K562 treated with DMSO at 1 percent for 4 hours (cell line): ENCODE results near the gene IGFBP5. TPM values are rescaled to one million over a fixed set of nuclear protein-coding genes. Genes with fewer than 3 reads are reported as not detected.

ENCODE experiments used
- total RNA-seq: library from RNA; unstranded; fragments of 300-600 nt; gene quantifications from 2 replicates; pipeline ENCODE4 v1.2.3, GENCODE V29; 2022; ENCODE audit not compliant: insufficient read depth

IGFBP5 gene
- 0.91 and 1.3 TPM in 2 replicates for total RNA-seq

DNA sequence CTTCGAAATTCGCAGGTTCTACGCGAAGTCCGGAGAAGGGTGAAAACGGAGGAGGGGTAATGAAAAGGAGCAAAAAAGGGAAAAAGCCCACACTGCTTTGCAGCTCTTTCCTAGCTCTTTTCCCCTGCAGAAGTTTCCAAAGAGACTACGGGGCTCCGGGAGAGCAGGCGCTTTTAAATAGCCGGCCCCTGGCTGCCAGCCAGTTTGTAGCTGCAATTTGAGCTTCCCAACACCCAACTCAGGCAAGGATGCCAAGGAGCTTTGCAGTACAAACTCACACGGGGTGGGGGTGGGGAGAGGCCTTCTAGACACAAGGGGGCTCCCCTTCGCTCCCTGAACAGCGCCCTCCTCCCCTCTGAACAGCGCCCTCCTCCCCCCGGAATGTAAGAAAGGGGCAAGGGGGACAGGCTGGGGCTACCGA lies at the start of gene IGFBP5:
Gene IGFBP5, minus strand, starts transcription at position 149 of the 421 bp plus-strand sequence. CDS start 774 bp downstream, outside the sequence.

DNA sequence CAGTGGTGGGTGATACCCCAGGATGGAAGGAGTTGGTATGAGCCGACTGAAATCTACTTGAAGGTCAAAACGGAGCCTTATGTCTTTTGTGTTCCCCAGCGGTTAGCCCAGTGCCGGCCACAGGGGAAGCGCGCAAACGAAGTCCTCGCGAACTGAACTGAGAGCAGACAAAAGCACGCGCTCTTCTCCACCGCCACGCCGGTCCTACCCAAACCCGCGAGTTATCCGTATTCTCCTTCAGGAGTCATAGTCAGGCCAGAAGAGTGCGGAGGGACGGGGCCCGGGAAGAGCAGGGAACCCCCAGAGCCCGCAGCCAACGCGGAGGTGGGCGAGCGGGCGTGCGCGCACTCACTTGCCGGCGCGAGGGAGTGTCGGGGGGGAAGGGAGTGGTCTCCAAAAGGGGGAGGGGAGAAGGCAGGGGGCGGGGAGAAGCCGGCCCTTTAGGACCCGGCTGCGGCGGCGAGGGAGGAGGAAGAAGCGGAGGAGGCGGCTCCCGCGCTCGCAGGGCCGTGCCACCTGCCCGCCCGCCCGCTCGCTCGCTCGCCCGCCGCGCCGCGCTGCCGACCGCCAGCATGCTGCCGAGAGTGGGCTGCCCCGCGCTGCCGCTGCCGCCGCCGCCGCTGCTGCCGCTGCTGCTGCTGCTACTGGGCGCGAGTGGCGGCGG lies 62.3 kb downstream of the IGFBP5 start, which contains the start of gene IGFBP2:
Gene IGFBP2, plus strand, starts transcription at position 469 of the 664 bp plus-strand sequence. Its CDS starts 104 bp downstream, at position 573.

Other genes with a start within 250 kb of the IGFBP5 start
- 4,473 and 4,580 TPM in 2 replicates for gene RPL37A, start 196.7 kb downstream of the IGFBP5 start, total RNA-seq
- gene IGFBP2, start 62.1 kb downstream of the IGFBP5 start, total RNA-seq, result 1.1 TPM in 1 of 2 replicates, not detected in the other
- not detected in 2 replicates for gene TNP1, start 164.5 kb upstream of the IGFBP5 start, total RNA-seq